ENCODE measurements around the gene IFRD1.

DNA sequence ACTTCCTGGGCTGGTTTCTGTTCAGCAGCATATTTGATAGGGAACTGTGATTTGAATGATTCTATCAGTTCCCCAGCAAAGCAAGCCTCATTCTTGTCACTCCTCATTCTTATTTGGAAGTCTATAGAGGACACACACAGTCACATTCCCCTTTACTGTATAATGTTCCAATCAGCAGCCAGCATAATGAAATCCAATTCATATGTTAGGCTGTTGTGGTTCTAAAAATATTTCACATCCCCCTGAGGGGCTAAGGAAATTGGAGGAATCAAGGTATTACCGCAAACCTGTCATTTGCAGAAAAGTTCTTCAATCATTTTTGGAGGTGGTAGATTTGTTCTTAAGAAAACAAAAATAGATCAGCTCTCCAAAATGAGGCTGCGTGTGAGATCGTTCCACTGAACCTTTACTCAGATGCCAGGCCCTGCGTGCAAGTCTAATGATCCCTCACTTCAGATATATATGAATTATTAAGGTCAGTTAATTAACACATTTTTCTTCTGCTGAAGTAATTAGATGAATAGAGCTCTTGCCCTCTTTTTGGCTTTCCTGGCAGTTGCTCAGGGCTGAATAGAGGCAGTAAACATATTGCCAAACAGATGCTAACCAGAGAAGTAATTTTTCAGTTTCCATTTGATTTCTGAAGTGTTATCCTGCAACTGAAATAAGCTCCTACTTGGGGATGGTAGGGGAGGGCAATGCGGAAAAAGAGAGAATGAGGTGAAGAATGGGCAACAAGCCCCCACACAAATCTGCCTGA lies 62.4 kb downstream of the IFRD1 start:
- TF ChIP-seq, protein P1, sequence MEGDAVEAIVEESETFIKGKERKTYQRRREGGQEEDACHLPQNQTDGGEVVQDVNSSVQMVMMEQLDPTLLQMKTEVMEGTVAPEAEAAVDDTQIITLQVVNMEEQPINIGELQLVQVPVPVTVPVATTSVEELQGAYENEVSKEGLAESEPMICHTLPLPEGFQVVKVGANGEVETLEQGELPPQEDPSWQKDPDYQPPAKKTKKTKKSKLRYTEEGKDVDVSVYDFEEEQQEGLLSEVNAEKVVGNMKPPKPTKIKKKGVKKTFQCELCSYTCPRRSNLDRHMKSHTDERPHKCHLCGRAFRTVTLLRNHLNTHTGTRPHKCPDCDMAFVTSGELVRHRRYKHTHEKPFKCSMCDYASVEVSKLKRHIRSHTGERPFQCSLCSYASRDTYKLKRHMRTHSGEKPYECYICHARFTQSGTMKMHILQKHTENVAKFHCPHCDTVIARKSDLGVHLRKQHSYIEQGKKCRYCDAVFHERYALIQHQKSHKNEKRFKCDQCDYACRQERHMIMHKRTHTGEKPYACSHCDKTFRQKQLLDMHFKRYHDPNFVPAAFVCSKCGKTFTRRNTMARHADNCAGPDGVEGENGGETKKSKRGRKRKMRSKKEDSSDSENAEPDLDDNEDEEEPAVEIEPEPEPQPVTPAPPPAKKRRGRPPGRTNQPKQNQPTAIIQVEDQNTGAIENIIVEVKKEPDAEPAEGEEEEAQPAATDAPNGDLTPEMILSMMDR (IDR thresholded peaks at IDR 0.05), result no peak
- TF ChIP-seq EP300 (IDR thresholded peaks at IDR 0.05) (no peak), POLR2AphosphoS5 (IDR thresholded peaks at IDR 0.05) (no peak)
